Epithelial cell of proximal tubule (primary cell): ENCODE results near the gene VIM. TPM values are rescaled to one million over a fixed set of nuclear protein-coding genes. Genes with fewer than 3 reads are reported as not detected.
A peak's percentile ranks its signal among the peaks of the same experiment; 100 is the strongest.

Source experiments
- DNase-seq: peaks from one replicate; pipeline ENCODE4 v3.0.0-alpha.2; 2011; ENCODE audit warnings: low read depth
- H3K4me3 ChIP-seq: 2 replicates; pipeline ENCODE4 v1.5.1; 2011; ENCODE audit warnings: low read depth, mild to moderate bottlenecking, low read length
- CTCF ChIP-seq: conservative IDR thresholded peaks from 2 replicates; pipeline ENCODE4 v1.5.1; 2012; ENCODE audit warnings: low read depth, mild to moderate bottlenecking, low read length
- total RNA-seq: library from RNA; depleted of rRNA; stranded (reverse); fragments of >200 nt; gene quantifications from 2 replicates; pipeline ENCODE4 v1.2.3, GENCODE V29; 2015

The VIM gene
- total RNA-seq, 1 donor from 2014 or later = 4,845 TPM

GRCh38 chr10:17240616-17241015, 12.6 kb downstream of the VIM start:
- no peak for TF ChIP-seq CTCF
- no peak overlapping the region for H3K4me3 ChIP-seq
- no peak for DNase-seq

GRCh38 chr10:17241611-17242333, 13.7 kb downstream of the VIM start:
- no peak for TF ChIP-seq CTCF
- DNase-seq = no peak

GRCh38 chr10:17244700-17245365, 16.8 kb downstream of the VIM start:
- no peak for TF ChIP-seq CTCF
- DNase-seq = no peak
- H3K4me3 ChIP-seq = no peak overlapping the region

More at GRCh38 chr10:17241611-17242333, 13.7 kb downstream of the VIM start:
- no peak overlapping the region for H3K4me3 ChIP-seq

- no peak for TF ChIP-seq CTCF
- DNase-seq = no peak
- H3K4me3 ChIP-seq = no peak overlapping the region
These were observed 19.2 kb downstream of the VIM start for GRCh38 chr10:17247210-17247609.

- no peak overlapping the region for H3K4me3 ChIP-seq
- DNase-seq = no peak
- TF ChIP-seq CTCF = no peak
These were observed 20.9 kb downstream of the VIM start for GRCh38 chr10:17248964-17249363.

- DNase-seq = no peak
- TF ChIP-seq CTCF = peak; percentile 65
- no peak overlapping the region for H3K4me3 ChIP-seq
These were observed 21.8 kb downstream of the VIM start for GRCh38 chr10:17249820-17250219.
